Ectodermal cell (in vitro differentiated cells): Measurements from ENCODE around the gene GMEB2.

ENCODE experiments used
- H3K27ac ChIP-seq: 2 replicates; pipeline ENCODE4 v1.7.0; 2013; ENCODE audit warnings: mild to moderate bottlenecking, low read depth, low read length; ENCODE audit not compliant: insufficient read depth, poor library complexity, severe bottlenecking
- H3K27me3 ChIP-seq: 2 replicates; pipeline ENCODE4 v1.7.0; 2013; ENCODE audit warnings: mild to moderate bottlenecking, low read length; ENCODE audit not compliant: insufficient read depth, control insufficient read depth, poor library complexity, severe bottlenecking
- H3K36me3 ChIP-seq: one replicate; pipeline ENCODE4 v1.7.0; 2013; ENCODE audit warnings: low read length; ENCODE audit not compliant: control insufficient read depth, insufficient read depth
- H3K4me1 ChIP-seq: one replicate; pipeline ENCODE4 v1.7.0; 2013; ENCODE audit warnings: low read length; ENCODE audit not compliant: control insufficient read depth, insufficient read depth
- H3K4me3 ChIP-seq: 2 replicates; pipeline ENCODE4 v1.7.0; 2013; ENCODE audit warnings: low read depth, low read length, control low read depth; ENCODE audit not compliant: insufficient read depth
- H3K9me3 ChIP-seq: 2 replicates; pipeline ENCODE4 v1.7.0; 2013; ENCODE audit warnings: mild to moderate bottlenecking, low read length, moderate library complexity; ENCODE audit not compliant: control insufficient read depth
- WGBS, 2 experiments: methylation state at CpG; one replicate each; pipeline ENCODE4 v1.1.7; 2013; ENCODE audit warnings: missing lambda C conversion rate in 2 of 2; 5-methylcytosine and 5-hydroxymethylcytosine counted together

Gene GMEB2

DNA sequence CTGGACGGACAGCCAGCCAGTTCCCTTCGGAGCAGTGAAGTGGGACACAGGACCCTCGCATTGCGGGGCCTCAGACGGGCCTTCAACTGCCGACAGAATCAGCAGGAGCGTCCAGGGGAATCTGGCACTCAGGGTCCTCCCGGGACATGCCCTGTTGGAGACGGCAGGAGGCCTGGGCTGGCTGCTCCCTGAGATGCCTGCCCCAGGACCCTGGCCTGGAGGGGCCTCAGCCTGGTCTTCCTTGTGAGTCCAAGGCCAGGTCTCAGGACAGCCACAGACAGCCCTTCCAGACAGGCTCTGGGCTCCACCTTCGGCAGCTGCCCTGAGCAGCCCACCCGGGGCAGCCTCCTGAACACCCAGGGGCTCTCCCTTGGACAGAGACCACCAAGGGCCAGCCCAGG, 38.3 kb downstream of the GMEB2 start:
- no peaks in the 10 kb centered on the region for H3K9me3 ChIP-seq
- no peaks in the 10 kb centered on the region for H3K4me1 ChIP-seq
- peaks cover 4% of the 10 kb centered on the region for H3K36me3 ChIP-seq
- H3K27me3 ChIP-seq: no peaks in the 10 kb centered on the region
- no peak overlapping the region for H3K4me3 ChIP-seq
- no peak overlapping the region for H3K27ac ChIP-seq
- 95% methylated on average over 11 of the region's 11 CpGs for WGBS, 2 experiments

DNA sequence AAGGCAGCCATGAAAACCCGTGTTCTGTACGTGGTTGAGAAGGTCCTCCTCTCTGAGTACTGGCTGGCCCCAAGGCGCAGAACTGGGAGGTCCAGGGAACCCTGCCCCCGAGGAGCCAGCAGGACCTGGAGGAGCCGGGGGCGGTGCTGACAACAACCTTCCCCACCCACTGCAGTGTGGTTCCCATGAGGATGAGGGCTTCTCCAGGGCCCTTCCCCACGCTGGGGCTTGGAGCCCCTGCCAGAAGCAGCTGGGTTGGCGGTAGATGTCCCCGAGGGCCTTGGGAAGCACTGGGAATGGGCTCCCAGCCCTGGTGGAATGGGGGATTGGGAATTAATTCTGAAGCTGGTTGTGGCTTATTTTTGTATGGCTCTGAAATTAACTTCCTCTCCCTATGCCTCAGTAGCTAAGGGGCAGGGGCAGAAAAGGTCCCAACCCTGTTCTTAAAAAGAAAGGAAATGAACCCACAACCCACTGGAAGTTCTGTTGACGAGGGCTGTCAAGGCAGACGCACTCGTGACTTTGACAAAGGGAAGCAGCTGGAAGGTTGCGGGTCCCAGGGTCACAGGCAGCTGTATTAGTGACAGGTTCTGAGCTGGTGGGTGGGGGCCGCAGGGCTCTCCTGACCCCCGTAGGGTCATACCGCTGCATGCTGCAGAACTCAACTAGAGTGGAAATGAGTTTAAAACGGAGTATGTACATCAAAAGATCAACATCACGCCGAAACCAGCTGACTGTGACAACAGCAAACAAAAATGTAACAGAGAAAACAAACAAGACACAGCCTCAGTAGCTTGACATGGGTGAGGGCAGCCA, 38.9 kb downstream of the GMEB2 start:
- 87 to 88% methylated on average over 19 of the region's 19 CpGs for WGBS, 2 experiments
- H3K27me3 ChIP-seq: no peaks in the 10 kb centered on the region
- H3K4me3 ChIP-seq: no peak overlapping the region
- H3K36me3 ChIP-seq: no peaks in the 10 kb centered on the region
- H3K4me1 ChIP-seq: no peaks in the 10 kb centered on the region
- H3K9me3 ChIP-seq: no peaks in the 10 kb centered on the region
- no peak overlapping the region for H3K27ac ChIP-seq

DNA sequence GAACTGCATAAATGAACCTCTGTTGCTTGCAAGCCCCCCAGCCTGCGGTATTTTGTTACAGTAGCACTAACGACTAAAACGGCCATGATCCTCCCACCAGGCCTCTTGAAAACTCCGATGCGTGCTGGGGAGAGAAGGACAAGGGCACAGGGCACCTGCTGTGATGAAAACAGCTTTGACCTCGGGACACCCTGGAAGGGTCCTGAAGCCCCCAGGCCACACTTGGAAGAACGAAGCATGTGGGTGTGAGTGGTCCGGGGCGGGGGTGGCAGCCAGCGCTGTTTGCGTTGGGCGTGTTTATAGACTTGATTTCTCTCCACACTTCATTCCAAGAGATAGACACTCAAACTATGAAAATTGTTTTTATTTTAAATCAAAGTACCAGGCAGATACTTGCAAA, 39.6 kb downstream of the GMEB2 start:
- Histone ChIP-seq H3K27me3 (no peaks in the 10 kb centered on the region), H3K4me3 (no peak overlapping the region), H3K36me3 (no peaks in the 10 kb centered on the region), H3K27ac (no peak overlapping the region), H3K4me1 (no peaks in the 10 kb centered on the region), H3K9me3 (no peaks in the 10 kb centered on the region)
- 92 to 94% methylated on average over 12 of the region's 12 CpGs for WGBS, 2 experiments

DNA sequence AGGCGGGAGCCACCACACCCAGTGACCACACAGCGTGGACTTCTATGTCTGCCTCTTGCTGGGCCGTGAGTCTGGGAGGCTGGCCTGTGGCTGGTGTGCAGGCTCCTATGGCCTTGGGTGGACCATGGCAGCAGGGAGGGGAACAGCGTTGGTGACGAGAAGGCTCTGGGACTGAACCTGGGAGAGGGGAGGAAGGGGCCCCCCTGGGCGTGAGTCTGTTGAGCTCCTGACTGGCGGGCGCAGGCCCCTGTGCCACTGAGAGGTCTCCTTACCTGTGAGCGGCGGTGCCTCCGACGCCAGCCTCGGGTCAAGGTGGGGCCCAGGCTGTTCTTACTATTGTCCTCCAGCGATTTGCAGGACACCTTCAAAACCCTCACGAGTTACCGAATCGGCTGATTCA, 40.1 kb downstream of the GMEB2 start:
- 93% methylated on average over 17 of the region's 17 CpGs for WGBS, 2 experiments
- H3K27me3 ChIP-seq: no peaks in the 10 kb centered on the region
- H3K9me3 ChIP-seq: no peaks in the 10 kb centered on the region
- H3K4me1 ChIP-seq: no peaks in the 10 kb centered on the region
- no peaks in the 10 kb centered on the region for H3K36me3 ChIP-seq
- H3K4me3 ChIP-seq: no peak overlapping the region
- H3K27ac ChIP-seq: no peak overlapping the region

DNA sequence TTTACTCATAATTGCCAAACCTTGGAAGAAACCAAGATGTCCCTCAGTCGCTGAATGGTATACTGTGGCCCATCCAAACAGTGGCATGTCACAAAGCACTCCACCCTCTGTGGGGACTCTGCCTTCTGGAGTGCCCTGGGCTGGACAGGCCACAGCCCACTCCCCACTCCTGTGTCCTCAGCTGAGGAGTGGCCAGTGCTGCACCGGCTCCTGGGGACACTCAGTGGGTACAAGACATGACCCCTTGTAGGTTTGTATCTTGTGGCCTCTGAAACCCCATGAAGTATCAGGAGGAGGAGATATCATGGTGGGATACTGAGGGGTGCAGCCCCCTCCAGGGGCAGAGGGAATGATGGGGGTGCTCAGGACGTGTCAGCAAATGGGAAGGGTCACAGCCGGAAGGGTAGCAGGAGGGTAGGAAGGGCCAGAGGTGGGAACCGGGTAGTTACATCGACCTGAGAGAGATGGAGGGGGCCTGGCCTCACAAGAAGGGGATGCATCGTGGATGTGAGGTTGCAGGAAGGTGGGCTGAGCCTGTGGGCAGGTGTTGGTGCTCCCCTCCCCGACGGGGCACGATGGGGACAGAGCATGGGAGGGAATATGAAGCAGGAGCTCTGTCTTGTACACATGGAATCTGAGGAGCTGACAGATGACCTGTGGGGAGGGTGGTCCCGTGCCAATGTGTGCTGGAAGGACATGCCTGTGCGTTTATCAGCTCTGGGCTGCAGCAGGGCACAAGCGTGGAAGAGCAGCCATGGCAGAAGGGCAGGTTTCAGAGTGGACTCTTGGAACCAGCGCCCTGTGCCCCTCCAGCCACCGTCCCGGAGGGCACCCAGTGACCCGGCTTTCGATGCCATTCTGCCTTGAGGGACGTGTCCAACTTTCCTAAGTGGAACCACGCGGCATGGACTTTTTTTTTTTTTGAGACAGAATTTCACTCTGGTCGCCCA, 41.0 kb downstream of the GMEB2 start:
- no peak overlapping the region for H3K27ac ChIP-seq
- H3K36me3 ChIP-seq: no peaks in the 10 kb centered on the region
- 89 to 92% methylated on average over 22 of the region's 22 CpGs for WGBS, 2 experiments
- no peak overlapping the region for H3K4me3 ChIP-seq
- no peaks in the 10 kb centered on the region for H3K27me3 ChIP-seq
- H3K9me3 ChIP-seq: no peaks in the 10 kb centered on the region
- no peaks in the 10 kb centered on the region for H3K4me1 ChIP-seq

DNA sequence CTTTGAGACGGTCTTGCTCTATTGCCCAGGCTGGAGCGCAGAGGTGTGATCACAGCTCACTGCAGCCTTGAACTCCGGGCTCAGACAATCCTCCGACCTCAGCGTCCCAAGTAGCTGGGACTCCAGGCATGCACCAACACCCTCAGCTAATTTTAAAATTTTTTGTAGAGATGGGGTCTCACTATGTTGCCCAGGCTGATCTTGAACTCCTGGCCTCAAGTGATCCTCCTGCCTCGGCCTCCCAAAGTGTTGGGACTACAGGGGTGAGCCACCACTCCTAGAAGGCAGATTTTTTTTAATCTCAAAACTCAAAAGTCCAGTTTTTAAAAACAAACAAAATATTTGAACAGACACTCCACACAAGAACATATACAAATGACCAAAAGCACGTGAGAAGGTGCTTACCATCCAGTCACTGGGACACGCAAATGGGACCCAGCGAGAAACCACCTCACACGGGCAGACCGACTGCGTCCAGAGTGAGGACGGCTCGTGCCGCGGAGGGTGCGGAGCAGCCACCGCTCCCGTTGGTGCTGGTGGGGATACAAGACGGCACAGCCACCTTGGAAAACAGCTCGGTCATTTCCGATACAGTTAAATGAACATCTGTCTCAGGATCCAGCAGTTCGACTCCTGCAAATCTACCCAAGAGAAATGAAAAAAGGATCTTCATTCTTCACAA, 44.4 kb downstream of the GMEB2 start:
- Histone ChIP-seq H3K4me1 (no peaks in the 10 kb centered on the region), H3K27ac (no peak overlapping the region), H3K27me3 (no peaks in the 10 kb centered on the region), H3K4me3 (no peak overlapping the region), H3K9me3 (no peaks in the 10 kb centered on the region), H3K36me3 (no peaks in the 10 kb centered on the region)
- WGBS, 2 experiments: 90 to 92% methylated on average over 23 of the region's 23 CpGs

DNA sequence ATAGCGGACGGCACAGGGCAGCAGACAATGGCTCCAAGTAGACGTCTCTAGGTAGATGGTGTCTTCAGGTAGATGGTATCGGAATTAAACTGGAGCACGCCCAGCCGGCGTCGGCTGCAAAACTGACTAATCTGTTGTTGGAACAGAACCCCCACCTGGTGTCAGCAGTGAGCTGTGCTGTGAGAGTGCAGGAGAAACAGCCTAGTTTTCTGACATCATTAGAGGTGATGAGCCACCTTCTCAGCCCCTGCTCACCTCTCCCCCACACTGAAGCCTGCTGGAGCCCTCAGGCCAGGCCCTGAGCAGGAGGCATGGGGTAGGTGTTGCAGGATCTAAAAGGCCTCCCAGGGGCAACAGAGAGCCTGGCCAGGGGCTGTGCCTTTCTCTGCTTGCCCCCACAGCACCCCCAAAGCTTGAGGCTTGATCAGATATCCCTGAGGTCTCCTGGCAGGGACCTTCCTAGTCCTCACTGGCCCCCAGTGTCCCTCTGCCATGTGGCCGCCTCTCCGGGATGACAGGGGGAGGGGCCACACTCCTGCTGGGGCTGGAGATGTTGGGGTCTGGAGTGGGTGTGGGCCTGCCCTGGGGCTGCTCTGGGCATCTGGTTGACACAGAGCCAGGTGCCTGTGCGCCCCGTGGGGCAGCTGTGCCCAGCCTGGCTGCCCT, 46.0 kb downstream of the GMEB2 start:
- H3K9me3 ChIP-seq: no peaks in the 10 kb centered on the region
- H3K4me3 ChIP-seq: no peak overlapping the region
- H3K27me3 ChIP-seq: no peaks in the 10 kb centered on the region
- H3K36me3 ChIP-seq: no peaks in the 10 kb centered on the region
- 82 to 83% methylated on average over 12 of the region's 12 CpGs for WGBS, 2 experiments
- no peaks in the 10 kb centered on the region for H3K4me1 ChIP-seq
- no peak overlapping the region for H3K27ac ChIP-seq

DNA sequence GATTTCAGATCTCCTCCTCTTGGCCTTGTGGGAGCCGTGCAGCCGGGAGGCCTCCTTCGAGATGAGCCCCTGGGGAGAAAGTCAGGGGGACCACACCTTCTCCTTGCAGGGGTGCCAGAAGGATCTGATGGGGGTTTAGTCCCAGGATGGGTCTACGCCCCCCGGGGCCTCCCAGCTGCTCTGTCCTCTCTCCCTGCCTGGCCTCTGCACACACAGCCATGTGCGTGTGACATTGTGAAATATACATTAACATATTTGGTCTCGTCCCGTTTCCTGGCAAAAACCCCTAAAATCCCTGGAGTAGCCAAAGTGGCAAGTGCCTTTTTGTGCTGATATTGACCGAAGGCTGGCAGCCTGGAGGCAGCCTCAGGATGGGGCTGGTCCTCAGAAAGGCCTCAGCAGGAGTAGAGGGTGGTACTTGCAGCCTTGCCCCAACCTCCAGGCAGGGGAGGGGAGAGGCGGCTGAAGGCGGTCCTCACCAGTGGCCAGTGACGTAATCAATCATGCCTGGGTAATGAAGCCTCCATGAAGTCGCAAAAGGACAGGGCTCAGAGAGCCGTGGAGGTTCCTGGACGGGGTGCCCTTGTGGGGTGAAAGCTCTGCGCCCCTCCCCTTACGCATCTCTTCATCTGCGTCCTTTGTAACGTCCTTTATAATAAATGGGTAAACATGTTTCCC, 47.7 kb downstream of the GMEB2 start:
- no peaks in the 10 kb centered on the region for H3K9me3 ChIP-seq
- peaks cover 6% of the 10 kb centered on the region for H3K4me1 ChIP-seq
- no peaks in the 10 kb centered on the region for H3K36me3 ChIP-seq
- no peaks in the 10 kb centered on the region for H3K27me3 ChIP-seq
- H3K4me3 ChIP-seq: no peak overlapping the region
- WGBS, 2 experiments: 91% methylated on average over 19 of the region's 19 CpGs
- no peak overlapping the region for H3K27ac ChIP-seq

DNA sequence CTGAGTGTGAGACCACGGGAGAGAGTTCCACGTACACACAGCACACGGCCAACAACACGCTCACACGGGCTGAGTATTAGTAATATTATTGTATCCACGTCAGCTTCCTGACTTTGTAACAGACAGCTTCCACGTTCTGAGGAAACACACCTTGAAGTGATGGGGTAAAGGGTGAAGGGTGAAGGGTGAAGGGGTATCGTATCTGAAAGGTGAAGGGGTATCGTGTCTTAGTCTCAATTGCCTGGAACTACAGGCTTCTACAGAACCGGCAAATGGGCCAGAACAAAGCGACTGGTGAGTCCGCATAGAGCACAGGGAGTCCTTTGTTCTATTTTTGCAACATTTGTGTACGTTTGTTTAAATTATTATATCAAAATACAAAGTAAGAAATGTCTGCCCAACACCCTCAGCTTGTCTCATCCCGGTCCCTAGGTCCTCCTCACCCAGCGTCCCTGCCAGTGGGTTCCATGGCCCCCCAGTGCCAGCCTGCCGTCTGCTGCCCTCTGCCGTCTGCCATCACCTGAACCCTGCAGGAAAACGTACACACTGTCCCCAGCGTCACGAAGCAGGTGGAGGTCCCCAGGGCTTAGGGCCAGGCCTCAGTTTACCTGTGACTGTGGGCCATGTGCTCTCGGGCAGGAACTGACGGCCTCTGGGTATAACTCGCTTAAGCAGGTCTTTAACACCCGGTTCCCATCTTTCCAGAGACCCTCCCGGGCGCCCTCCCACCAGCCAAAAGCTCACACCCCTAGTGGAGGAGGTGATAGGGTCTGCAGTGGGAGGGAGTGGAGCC, 48.5 kb downstream of the GMEB2 start:
- Histone ChIP-seq H3K36me3 (no peaks in the 10 kb centered on the region), H3K27ac (no peak overlapping the region), H3K9me3 (no peaks in the 10 kb centered on the region), H3K4me3 (no peak overlapping the region), H3K4me1 (peaks cover 6% of the 10 kb centered on the region), H3K27me3 (no peaks in the 10 kb centered on the region)
- 91 to 92% methylated on average over 26 of the region's 26 CpGs for WGBS, 2 experiments
